Neuronal stem cell (in vitro differentiated cells): ENCODE data around the gene SERTM2.

Experiments used
- DNase-seq: peaks from one replicate; pipeline ENCODE4 v3.0.0-alpha.2; 2013; ENCODE audit warnings: low spot score
- H2AFZ ChIP-seq: one replicate; pipeline ENCODE4 v1.6.1; 2013; ENCODE audit warnings: mild to moderate bottlenecking, low read length, inconsistent platforms
- H2AK5ac ChIP-seq: 2 replicates; pipeline ENCODE4 v1.6.1; 2013; ENCODE audit warnings: low read depth, mild to moderate bottlenecking, inconsistent platforms, low read length, moderate library complexity, mixed read lengths
- H2BK120ac ChIP-seq: 2 replicates; pipeline ENCODE4 v1.6.1; 2013; ENCODE audit warnings: low read depth, mild to moderate bottlenecking, inconsistent platforms, low read length, moderate library complexity, mixed read lengths
- H2BK12ac ChIP-seq: one replicate; pipeline ENCODE4 v1.6.1; 2013; ENCODE audit warnings: low read length, inconsistent platforms
- H2BK15ac ChIP-seq: 2 replicates; pipeline ENCODE4 v1.6.1; 2013; ENCODE audit warnings: mild to moderate bottlenecking, low read length, inconsistent platforms, mixed read lengths
- H2BK5ac ChIP-seq: one replicate; pipeline ENCODE4 v1.6.1; 2013; ENCODE audit warnings: inconsistent platforms, mild to moderate bottlenecking, low read length, moderate library complexity
- H3K14ac ChIP-seq: one replicate; pipeline ENCODE4 v1.6.1; 2013; ENCODE audit warnings: low read length, inconsistent platforms
- H3K18ac ChIP-seq: 2 replicates; pipeline ENCODE4 v1.6.1; 2013; ENCODE audit warnings: low read length, inconsistent platforms
- H3K23ac ChIP-seq: 2 replicates; pipeline ENCODE4 v1.6.1; 2013; ENCODE audit warnings: low read depth, mild to moderate bottlenecking, mixed read lengths, low read length, inconsistent platforms; ENCODE audit not compliant: poor library complexity
- H3K27ac ChIP-seq: replicated peaks from 3 replicates; pipeline ENCODE4 v1.5.1; 2013; ENCODE audit warnings: low read length, inconsistent platforms
- H3K27me3 ChIP-seq, 3 experiments: 2 replicates each; pipeline ENCODE4 v1.6.1; 2013; ENCODE audit warnings: low read length in 3 of 3, mild to moderate bottlenecking in 2 of 3, inconsistent platforms in 1 of 3, low read depth in 1 of 3, mixed read lengths in 1 of 3, moderate library complexity in 1 of 3; ENCODE audit not compliant: control insufficient read depth in 3 of 3, insufficient read depth in 3 of 3
- H3K36me3 ChIP-seq, 2 donors: replicated peaks in 1 of 2; 2 replicates each; pipeline ENCODE4 v1.6.1; 2013; ENCODE audit warnings: low read length in 2 of 2; ENCODE audit not compliant: control insufficient read depth in 2 of 2, insufficient read depth in 2 of 2
- H3K4ac ChIP-seq: 2 replicates; pipeline ENCODE4 v1.6.1; 2013; ENCODE audit warnings: inconsistent platforms, mild to moderate bottlenecking, low read length, moderate library complexity
- H3K4me1 ChIP-seq, 2 donors: 1 replicate in 1 of 2; 2 replicates in 1 of 2; pipeline ENCODE4 v1.6.1; 2013; ENCODE audit warnings: low read length in 2 of 2, low read depth in 1 of 2; ENCODE audit not compliant: control insufficient read depth in 2 of 2, insufficient read depth in 1 of 2
- H3K4me2 ChIP-seq: one replicate; pipeline ENCODE4 v1.6.1; 2013; ENCODE audit warnings: mild to moderate bottlenecking, low read length, inconsistent platforms; ENCODE audit not compliant: insufficient read depth, poor library complexity, severe bottlenecking
- H3K4me3 ChIP-seq, 2 donors: 2 replicates each; pipeline ENCODE4 v1.5.1; 2013; ENCODE audit warnings: low read length in 2 of 2, mild to moderate bottlenecking in 2 of 2, inconsistent platforms in 1 of 2, moderate library complexity in 1 of 2
- H3K79me1 ChIP-seq: one replicate; pipeline ENCODE4 v1.6.1; 2013; ENCODE audit warnings: low read depth, mild to moderate bottlenecking, inconsistent platforms, low read length, moderate library complexity
- H3K9ac ChIP-seq: one replicate; pipeline ENCODE4 v1.6.1; 2013; ENCODE audit warnings: mild to moderate bottlenecking, low read depth, low read length, inconsistent platforms; ENCODE audit not compliant: poor library complexity
- H3K9me3 ChIP-seq, 2 donors: replicated peaks in 1 of 2; 2 replicates each; pipeline versions ENCODE3 to v1.6.1; 2013; ENCODE audit warnings: low read length in 2 of 2, mild to moderate bottlenecking in 2 of 2, inconsistent platforms in 1 of 2, low read depth in 1 of 2, mixed read lengths in 1 of 2, moderate library complexity in 1 of 2; ENCODE audit not compliant: control insufficient read depth in 2 of 2, insufficient read depth in 1 of 2
- H4K8ac ChIP-seq: one replicate; pipeline ENCODE4 v1.6.1; 2013; ENCODE audit warnings: low read depth, mild to moderate bottlenecking, inconsistent platforms, low read length, moderate library complexity
- H4K91ac ChIP-seq: one replicate; pipeline ENCODE4 v1.6.1; 2013; ENCODE audit warnings: low read length, low read depth, mild to moderate bottlenecking, inconsistent platforms; ENCODE audit not compliant: poor library complexity
- WGBS, 2 donors: extraction: QIAGEN DNeasy Blood & Tissue Kit; methylation state at CpG; one replicate each; pipeline ENCODE4 v1.1.7; 2013; ENCODE audit warnings: missing lambda C conversion rate in 2 of 2, mixed read lengths in 1 of 2; ENCODE audit not compliant: insufficient read length in 2 of 2, insufficient replicate concordance in 1 of 2; ENCODE audit errors: extremely low coverage in 2 of 2; 5-methylcytosine and 5-hydroxymethylcytosine counted together

SERTM2 gene

GRCh38 chrX:111561851-111562250 is 50.4 kb downstream of the SERTM2 start:
- Histone ChIP-seq H3K27me3 (no peaks in the 10 kb centered on the region), H2AK5ac (no peak overlapping the region), H2BK12ac (no peak overlapping the region), H4K91ac (no peak overlapping the region), H3K23ac (no peak overlapping the region), H3K4me3 (no peak overlapping the region), H2BK120ac (no peak overlapping the region), H2AFZ (no peak overlapping the region), H3K9me3 (no peaks in the 10 kb centered on the region), H3K9ac (no peak overlapping the region), H3K14ac (no peak overlapping the region), H3K36me3 (no peaks in the 10 kb centered on the region), H3K79me1 (no peaks in the 10 kb centered on the region), H3K27ac (no peak overlapping the region), H3K4me1 (no peaks in the 10 kb centered on the region), H4K8ac (no peak overlapping the region), H3K4me2 (no peak overlapping the region), H2BK5ac (no peak overlapping the region), H3K18ac (no peak overlapping the region), H2BK15ac (no peak overlapping the region), H3K4ac (no peak overlapping the region)
- no peak for DNase-seq
- WGBS, 2 donors, result no CpG with 5 or more reads among the region's 1 CpG

GRCh38 chrX:111567542-111568255 is 56.3 kb downstream of the SERTM2 start:
- Histone ChIP-seq H3K27me3 (no peaks in the 10 kb centered on the region), H3K27ac (no peak overlapping the region), H3K4me2 (no peak overlapping the region), H3K14ac (no peak overlapping the region), H2AK5ac (no peak overlapping the region), H2BK120ac (no peak overlapping the region), H3K23ac (no peak overlapping the region), H2BK15ac (no peak overlapping the region), H3K18ac (no peak overlapping the region), H3K36me3 (no peaks in the 10 kb centered on the region), H3K9me3 (no peaks in the 10 kb centered on the region), H3K79me1 (no peaks in the 10 kb centered on the region), H3K4ac (no peak overlapping the region), H3K9ac (no peak overlapping the region), H2BK12ac (no peak overlapping the region), H3K4me3 (no peak overlapping the region), H2AFZ (peak overlapping the region; percentile 3), H4K91ac (no peak overlapping the region), H3K4me1 (peaks cover 0 to 6% of the 10 kb centered on the region in 2 donors), H2BK5ac (no peak overlapping the region), H4K8ac (no peak overlapping the region)
- no peak for DNase-seq
- no CpG with 5 or more reads among the region's 6 CpGs for WGBS, 2 donors

- Histone ChIP-seq H3K4me2 (no peak overlapping the region), H3K79me1 (no peaks in the 10 kb centered on the region), H3K14ac (no peak overlapping the region), H3K4me3 (no peak overlapping the region), H3K27ac (no peak overlapping the region), H4K8ac (no peak overlapping the region), H4K91ac (no peak overlapping the region), H2BK12ac (no peak overlapping the region), H3K18ac (no peak overlapping the region), H3K23ac (no peak overlapping the region), H2BK5ac (no peak overlapping the region), H2BK15ac (no peak overlapping the region), H3K4me1 (peaks cover 0 to 6% of the 10 kb centered on the region in 2 donors), H3K9ac (no peak overlapping the region), H2BK120ac (no peak overlapping the region), H2AFZ (no peak overlapping the region), H3K27me3 (no peaks in the 10 kb centered on the region), H3K36me3 (no peaks in the 10 kb centered on the region), H2AK5ac (no peak overlapping the region), H3K9me3 (no peaks in the 10 kb centered on the region), H3K4ac (no peak overlapping the region)
- no CpG with 5 or more reads among the region's 4 CpGs for WGBS, 2 donors
- no peak for DNase-seq
These were observed 56.9 kb downstream of the SERTM2 start for GRCh38 chrX:111568354-111568753.

GRCh38 chrX:111568817-111569216 is 57.4 kb downstream of the SERTM2 start:
- no peak overlapping the region for H2BK15ac ChIP-seq
- no peak overlapping the region for H3K4me2 ChIP-seq
- H3K14ac ChIP-seq, result no peak overlapping the region
- H2AK5ac ChIP-seq, result no peak overlapping the region
- H3K79me1 ChIP-seq, result no peaks in the 10 kb centered on the region
- H4K91ac ChIP-seq, result no peak overlapping the region
- H4K8ac ChIP-seq, result no peak overlapping the region
- no peak overlapping the region for H2BK12ac ChIP-seq
- WGBS, 2 donors, result no CpG with 5 or more reads among the region's 1 CpG
- no peak overlapping the region for H3K18ac ChIP-seq
- H3K4ac ChIP-seq, result no peak overlapping the region
- H3K27ac ChIP-seq, result no peak overlapping the region
- H2BK5ac ChIP-seq, result no peak overlapping the region
- H3K23ac ChIP-seq, result no peak overlapping the region
- no peak for DNase-seq
- no peaks in the 10 kb centered on the region for H3K27me3 ChIP-seq
- peaks cover 0 to 6% of the 10 kb centered on the region in 2 donors for H3K4me1 ChIP-seq
- no peak overlapping the region for H3K4me3 ChIP-seq
- no peak overlapping the region for H3K9ac ChIP-seq
- H2AFZ ChIP-seq, result no peak overlapping the region
- no peak overlapping the region for H2BK120ac ChIP-seq
- no peaks in the 10 kb centered on the region for H3K36me3 ChIP-seq
- no peaks in the 10 kb centered on the region for H3K9me3 ChIP-seq
